Anterior cingulate cortex (tissue), 58 donors: Measurements from ENCODE around the gene FARS2.

Experiments
- DNase-seq, 58 donors: peaks; one replicate each; lab custom pipeline; 2025; lab: John Stamatoyannopoulos, UW

Gene FARS2

GRCh38 chr6:5490501-5491069 lies 229.3 kb downstream of the FARS2 start:
- DNase-seq, result no peak

DNA sequence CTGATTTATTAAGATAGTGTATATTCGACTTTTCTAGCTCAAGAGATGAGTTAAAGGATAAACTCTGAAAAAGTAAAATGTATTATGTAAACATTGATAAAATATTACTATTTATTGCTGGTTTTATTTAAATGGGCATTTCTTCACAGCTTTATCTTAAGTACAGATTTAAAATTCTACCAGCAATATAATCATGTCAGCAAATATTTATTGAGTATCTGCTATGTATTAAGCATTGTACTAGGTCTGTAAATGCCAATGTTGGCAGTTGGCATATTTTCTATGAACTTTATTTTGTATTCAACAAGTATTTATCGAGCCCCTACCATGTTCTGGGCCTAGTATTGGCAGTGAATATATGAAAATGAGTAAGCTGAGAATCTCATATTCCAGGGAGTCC lies 231.0 kb downstream of the FARS2 start:
- no peak for DNase-seq

DNA sequence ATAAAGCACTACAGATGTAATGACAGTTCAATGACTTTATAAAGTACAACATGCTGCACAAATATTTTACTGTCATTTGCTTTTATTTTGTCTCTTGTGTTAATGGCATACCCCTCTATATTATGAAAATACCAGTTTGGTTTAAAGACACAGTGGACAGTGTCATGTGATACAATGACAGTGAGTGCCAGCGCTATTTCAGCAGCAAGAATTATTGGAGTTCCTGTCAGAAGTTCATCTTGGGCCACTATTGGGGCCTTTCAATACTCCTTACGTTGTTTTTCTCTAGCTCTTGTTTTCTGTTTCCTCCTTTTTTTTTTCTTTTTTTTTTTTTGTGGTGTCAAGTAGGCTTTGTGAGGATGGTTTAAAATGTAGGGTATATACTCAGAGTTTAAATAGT lies 232.5 kb downstream of the FARS2 start:
- DNase-seq, result no peak

- no peak for DNase-seq
Observed at GRCh38 chr6:5497896-5498578, 236.7 kb downstream of the FARS2 start.

DNA sequence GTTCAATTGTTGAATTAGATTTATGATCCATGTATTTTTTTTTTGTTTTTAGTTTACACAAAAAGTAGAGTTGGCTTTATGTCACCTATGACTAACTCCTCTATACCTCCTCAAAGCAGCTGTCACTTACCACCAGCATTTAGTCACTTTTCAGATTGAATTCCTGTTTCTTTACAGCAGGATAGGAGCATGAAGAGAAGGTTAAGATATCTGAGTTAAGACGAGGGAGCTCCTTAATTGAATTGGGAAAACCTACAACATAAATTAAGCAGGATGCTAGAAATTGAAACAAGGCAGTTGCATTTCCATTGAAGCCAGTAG lies 237.2 kb downstream of the FARS2 start:
- DNase-seq, result no peak

GRCh38 chr6:5499644-5500306 lies 238.5 kb downstream of the FARS2 start:
- DNase-seq, result peak in 2 of 58 donors; percentile 36 to 39

DNA sequence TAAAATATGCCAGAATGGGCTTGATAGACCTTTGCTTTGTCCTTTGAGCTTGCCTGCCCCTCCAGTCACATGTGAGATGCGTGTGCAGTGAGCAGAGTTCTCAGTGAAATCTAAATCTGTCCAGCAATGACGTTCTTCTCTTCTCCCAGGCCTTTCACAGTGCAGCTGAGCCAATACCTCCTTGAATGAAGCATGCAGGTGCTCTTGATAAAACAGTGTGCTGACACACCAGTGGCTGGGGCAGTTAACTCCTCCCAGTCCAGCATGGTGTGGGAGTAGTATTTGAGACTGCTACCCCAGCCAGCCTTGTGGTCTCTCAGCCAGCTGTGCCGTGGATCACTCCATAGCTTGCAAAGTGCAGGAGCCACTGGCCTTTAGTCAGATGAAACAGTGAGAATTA lies 240.5 kb downstream of the FARS2 start:
- DNase-seq, result no peak

GRCh38 chr6:5504078-5504477 lies 242.8 kb downstream of the FARS2 start:
- no peak for DNase-seq

DNA sequence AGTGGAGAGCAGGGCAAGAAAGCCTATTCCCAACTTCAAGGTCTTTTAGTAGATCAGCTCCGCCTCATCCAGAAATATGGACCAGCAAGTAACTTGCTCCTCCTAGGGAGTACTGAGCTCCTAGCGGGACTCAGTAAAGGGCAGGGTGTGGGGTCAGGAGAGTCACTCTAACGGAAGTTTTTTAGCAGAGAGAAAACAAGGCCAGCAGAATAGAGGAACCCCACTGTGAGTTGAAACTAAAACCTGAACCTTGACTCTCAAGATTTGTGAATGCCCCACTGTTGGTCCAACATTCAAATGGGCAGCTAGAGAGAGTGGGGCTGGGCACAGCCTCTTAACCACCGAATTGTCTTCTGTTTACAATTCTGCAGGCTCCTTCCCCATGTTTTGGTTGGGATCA lies 244.8 kb downstream of the FARS2 start:
- no peak for DNase-seq

GRCh38 chr6:5506597-5506996 lies 245.3 kb downstream of the FARS2 start:
- no peak for DNase-seq

GRCh38 chr6:5507131-5507681 lies 245.9 kb downstream of the FARS2 start:
- no peak for DNase-seq

- DNase-seq, result no peak
Observed at GRCh38 chr6:5509106-5509505, 247.8 kb downstream of the FARS2 start.

DNA sequence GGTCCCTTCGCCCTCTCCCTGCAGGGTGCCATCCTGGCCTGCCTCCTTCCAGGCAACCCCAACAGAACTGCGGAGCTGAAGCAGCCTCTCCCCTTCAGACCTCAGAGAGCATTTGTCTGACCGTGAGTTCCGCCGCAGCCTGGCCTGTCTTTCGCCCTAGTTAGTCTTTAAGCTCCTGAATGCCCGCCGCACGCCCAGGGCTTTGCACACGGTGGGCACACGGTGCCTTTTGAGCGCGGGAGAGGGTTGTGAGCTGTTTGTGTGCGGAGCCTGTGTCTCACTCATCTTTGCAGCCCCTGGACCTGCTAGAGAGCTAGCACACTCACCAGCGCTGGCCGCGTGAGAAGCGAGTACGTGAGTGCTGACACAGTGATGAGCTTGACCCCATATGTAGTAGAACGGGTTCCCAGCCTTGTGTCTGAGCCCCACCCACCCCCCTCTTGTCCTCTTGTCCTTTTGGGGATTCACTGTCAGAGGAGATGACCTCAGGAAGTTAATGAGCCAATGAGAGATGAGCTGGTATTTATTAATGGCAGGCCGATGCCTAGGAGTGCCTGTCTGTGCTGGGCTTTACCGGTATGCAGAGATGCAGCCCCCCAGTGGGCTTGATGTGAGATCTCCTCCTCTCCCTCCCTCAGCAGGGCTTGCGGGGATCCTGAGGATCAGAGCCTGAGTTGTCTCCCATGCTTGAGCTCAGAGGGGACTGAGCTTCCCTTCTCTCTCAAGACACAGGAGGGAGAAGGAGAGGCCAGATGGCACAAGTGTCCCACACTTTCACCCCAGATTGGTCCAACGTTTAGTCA lies 249.2 kb downstream of the FARS2 start:
- DNase-seq, result no peak

DNA sequence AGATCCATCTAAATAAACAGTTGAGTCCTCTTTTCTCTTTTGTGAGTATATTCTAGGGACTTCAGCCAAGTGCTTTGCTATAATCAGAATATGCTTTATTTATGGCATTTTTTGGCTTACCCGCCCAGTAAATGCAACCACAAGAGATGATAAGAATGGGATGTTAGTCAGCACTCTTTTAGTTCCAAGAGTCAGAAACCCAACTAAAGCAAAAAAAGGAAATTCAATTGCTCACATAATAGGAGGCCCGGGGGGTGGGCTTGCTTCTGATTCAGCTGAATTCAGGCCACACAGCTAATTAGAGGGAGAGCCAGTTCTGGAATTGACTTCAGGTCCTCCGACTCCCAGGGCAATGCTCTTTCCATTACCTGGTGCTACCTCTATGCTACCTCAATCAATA lies 250.6 kb downstream of the FARS2 start:
- DNase-seq, result no peak

DNA sequence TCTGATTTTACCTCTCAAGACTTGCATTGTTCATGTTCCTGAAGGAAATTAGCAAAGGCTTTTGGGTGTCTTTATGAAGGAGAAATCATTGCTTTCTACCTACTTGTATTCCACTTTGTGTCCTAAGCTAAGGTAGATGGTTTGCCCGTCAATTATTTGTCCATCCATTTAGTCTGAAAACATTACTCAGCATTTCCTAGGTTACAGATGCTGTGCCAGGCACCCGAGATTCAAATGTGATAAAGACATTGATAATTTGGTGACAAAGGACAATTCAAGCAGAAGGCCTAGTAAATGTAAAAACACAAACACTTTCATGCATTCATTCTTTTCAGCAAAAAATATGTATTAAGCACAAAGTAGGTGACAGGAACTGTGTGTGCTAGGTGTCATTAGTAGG lies 251.1 kb downstream of the FARS2 start:
- DNase-seq, result no peak

GRCh38 chr6:5513408-5513807 lies 252.1 kb downstream of the FARS2 start:
- no peak for DNase-seq

DNA sequence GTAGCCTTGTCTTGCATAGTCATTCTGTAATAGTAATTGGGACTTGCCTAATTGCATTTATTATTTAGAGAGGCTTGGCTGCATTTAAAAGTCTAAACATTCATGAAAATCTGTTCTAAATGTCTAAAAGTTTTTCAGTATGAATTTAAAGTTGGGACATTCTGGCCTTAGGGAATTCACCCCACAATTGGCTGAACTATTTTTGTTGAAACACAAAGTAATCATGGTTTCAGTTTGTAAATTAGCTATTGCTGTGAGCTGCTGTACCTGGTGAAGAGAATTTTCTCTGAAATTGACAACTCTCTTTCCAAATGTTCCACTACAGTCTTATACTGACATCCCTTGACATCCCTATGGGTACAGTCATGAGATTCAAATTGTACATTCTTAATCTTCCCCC lies 253.0 kb downstream of the FARS2 start:
- DNase-seq, result no peak

- DNase-seq, result no peak
Observed at GRCh38 chr6:5515200-5515599, 253.9 kb downstream of the FARS2 start.

DNA sequence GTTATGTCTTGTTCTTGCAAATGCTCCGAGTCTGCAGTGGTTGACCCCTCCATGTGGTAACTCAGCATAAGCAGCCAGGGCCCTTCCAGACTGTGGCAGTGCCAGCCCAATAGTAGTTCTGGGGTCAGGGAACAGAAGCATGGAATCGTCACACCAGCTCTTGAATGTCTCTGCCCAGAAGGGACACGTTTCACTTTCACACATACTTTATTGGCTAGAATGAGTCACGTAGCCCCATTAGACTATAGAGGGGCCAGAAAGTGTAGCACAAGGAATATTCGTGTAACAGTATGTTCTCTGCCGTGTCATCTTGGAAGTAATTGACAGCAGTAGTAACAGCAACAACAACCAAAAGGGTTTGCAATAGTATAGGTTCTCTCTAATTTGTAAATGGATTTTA lies 254.7 kb downstream of the FARS2 start:
- no peak for DNase-seq

- DNase-seq, result no peak
Observed at GRCh38 chr6:5517796-5518195, 256.5 kb downstream of the FARS2 start.

DNA sequence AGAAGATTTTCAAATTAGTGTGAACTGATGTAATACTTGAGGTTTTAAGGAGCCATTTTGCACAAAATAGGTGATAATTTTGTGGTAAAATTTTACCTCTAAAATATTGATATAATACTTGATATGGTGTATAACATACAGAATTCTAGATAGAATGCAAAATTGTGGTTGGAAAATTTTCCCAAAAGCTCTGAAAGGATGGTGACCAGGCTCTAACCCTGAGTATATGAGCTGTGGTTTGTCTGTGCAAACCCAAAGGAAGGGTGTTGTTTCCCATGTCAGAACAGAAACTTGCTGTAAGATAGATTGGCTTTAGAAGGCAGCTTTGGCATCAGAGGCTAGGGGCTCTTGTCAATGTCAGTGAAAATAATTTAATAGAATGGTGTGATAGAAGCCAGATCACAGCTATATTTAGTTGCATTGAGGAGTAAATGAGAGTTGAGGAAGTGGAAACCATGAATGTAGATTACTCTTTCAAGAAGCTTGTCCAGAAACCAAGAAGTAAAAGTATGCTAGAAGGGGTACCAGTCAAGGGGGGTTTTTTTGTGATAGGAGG lies 257.7 kb downstream of the FARS2 start:
- DNase-seq, result no peak
